ENCODE measurements around the gene TMEM235. TPM values are rescaled to one million over a fixed set of nuclear protein-coding genes. Genes with fewer than 3 reads are reported as not detected.

Gene TMEM235
- total and polyA plus RNA-seq, 4 donors: 0.02 TPM; not detected in 3

DNA sequence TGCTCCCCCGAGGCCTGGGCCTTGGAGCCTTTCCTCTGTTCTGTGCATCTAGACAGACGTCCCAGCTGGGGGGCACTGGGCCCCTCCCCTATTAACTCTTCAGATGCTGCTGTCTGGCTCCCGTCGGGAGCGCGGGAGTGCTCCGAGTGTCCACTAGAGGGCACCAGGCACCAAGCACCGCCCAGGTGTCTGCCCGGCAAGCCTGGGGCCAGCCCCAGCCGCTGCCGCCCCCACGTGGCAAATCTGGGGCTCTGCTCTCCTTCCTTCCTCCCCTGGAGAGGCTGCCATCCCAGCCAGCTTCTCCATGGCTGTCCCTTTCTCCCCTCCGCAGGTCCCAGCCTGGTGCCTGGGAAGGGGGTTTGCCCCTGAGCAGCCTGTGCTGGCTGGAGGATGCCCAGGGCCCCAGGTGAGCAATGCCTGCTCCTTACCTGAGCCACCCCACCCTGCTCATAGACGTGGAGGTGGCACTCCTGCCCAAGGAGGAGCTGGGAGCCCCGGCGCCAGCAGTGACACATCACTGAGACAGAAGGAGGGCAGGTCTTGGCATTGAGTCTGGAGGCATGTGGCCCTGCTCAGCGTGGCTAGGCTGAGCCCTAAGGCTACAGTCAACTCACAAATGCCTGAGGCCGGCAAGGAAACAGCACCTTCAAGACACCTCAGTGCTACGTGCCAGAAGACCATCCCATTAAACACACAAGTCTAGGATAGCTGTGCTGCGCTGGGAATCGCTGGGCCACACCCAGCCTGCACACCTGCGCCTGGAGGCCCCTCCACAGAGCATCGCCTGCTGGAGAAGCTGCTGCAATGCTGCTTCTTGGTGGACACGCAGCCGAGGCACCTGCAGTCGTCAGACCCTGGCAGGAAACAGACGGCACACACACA lies 19.7 kb downstream of the TMEM235 start:
- H3K36me3 ChIP-seq (ENCODE audit: control insufficient read depth in 4 of 4, insufficient read depth in 3 of 4, low read depth in 1 of 4, low read length in 3 of 4): no peaks in the 10 kb centered on the region
- no peak overlapping the region for H3K27ac ChIP-seq (ENCODE audit: low read depth in 1 of 2, low read length in 2 of 2)
- WGBS: 26% methylated on average over 27 of the region's 27 CpGs
- DNase-seq (ENCODE audit: low spot score): peak; percentile 86
- H3K9me3 ChIP-seq (ENCODE audit: control insufficient read depth in 4 of 4, low read length in 3 of 4): no peaks in the 10 kb centered on the region
- no peak overlapping the region for H3K9ac ChIP-seq (ENCODE audit: low read depth in 1 of 2, low read length in 2 of 2)
- peak; percentile 98 for TF ChIP-seq CTCF (IDR thresholded peaks at IDR 0.05; ENCODE audit: low read depth, low read length, missing input control)
- TF ChIP-seq RXRA (IDR thresholded peaks at IDR 0.05): peak in 1 of 2 donors; percentile 35
- TF ChIP-seq EGR1 (IDR thresholded peaks at IDR 0.05; ENCODE audit: low read depth in 2 of 2): no peak
- TF ChIP-seq, protein P1, sequence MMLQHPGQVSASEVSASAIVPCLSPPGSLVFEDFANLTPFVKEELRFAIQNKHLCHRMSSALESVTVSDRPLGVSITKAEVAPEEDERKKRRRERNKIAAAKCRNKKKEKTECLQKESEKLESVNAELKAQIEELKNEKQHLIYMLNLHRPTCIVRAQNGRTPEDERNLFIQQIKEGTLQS (IDR thresholded peaks at IDR 0.05): no peak
- no peak for TF ChIP-seq ZBTB33 (IDR thresholded peaks at IDR 0.05)
- no peak for TF ChIP-seq JUND (IDR thresholded peaks at IDR 0.05)
- peak; percentile 99 for TF ChIP-seq RAD21 (IDR thresholded peaks at IDR 0.05)
- TF ChIP-seq NR2F2 (IDR thresholded peaks at IDR 0.05): peak; percentile 10
- peak; percentile 18 for TF ChIP-seq FOXA2 (IDR thresholded peaks at IDR 0.05)
- TF ChIP-seq HNF4G (IDR thresholded peaks at IDR 0.05): no peak
- TF ChIP-seq HNF4A (conservative IDR thresholded peaks at IDR 0.05): no peak
- TF ChIP-seq YY1 (IDR thresholded peaks at IDR 0.05): no peak
- no peak for TF ChIP-seq FOXA1 (IDR thresholded peaks at IDR 0.05)
- no peak for TF ChIP-seq GABPA (IDR thresholded peaks at IDR 0.05 in 1 of 2, conservative IDR thresholded peaks at IDR 0.05 in 1 of 2)
- TF ChIP-seq SP1 (IDR thresholded peaks at IDR 0.05): peak; percentile 14
- H3K4me1 ChIP-seq (ENCODE audit: control insufficient read depth in 4 of 4, insufficient read depth in 4 of 4, low read length in 3 of 4): peaks cover 0 to 15% (median 5%) of the 10 kb centered on the region in 4 donors
- no peaks in the 10 kb centered on the region for H3K27me3 ChIP-seq (ENCODE audit: control insufficient read depth in 4 of 4, insufficient read depth in 4 of 4, low read length in 3 of 4)
- no peak overlapping the region for H3K4me3 ChIP-seq (ENCODE audit: low read depth in 1 of 3, low read length in 3 of 3)

DNA sequence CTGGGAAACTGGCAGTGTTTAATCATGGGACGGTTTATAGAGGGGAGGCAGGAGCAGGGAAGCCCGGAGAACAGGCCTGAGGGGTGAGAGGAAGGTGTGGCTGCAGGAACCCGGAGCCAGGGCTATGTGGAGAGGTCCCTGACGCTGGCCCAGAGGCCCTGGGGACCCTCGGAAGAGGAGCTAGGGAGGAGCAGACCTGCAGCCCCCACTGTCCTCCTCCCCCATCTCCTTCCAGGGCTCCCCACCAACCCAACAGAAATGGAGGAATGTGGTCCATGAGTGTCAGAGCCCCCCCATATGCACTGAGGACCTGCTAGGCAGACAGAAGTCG lies 20.3 kb downstream of the TMEM235 start:
- no peaks in the 10 kb centered on the region for H3K27me3 ChIP-seq (ENCODE audit: control insufficient read depth in 4 of 4, insufficient read depth in 4 of 4, low read length in 3 of 4)
- H3K27ac ChIP-seq (ENCODE audit: low read depth in 1 of 2, low read length in 2 of 2): no peak overlapping the region
- no peaks in the 10 kb centered on the region for H3K36me3 ChIP-seq (ENCODE audit: control insufficient read depth in 4 of 4, insufficient read depth in 3 of 4, low read depth in 1 of 4, low read length in 3 of 4)
- WGBS: 58% methylated on average over 6 of the region's 6 CpGs
- no peak overlapping the region for H3K4me3 ChIP-seq (ENCODE audit: low read depth in 1 of 3, low read length in 3 of 3)
- no peak for DNase-seq (ENCODE audit: low spot score)
- peaks cover 0 to 20% (median 5%) of the 10 kb centered on the region in 4 donors for H3K4me1 ChIP-seq (ENCODE audit: control insufficient read depth in 4 of 4, insufficient read depth in 4 of 4, low read length in 3 of 4)
- H3K9ac ChIP-seq (ENCODE audit: low read depth in 1 of 2, low read length in 2 of 2): no peak overlapping the region
- no peaks in the 10 kb centered on the region for H3K9me3 ChIP-seq (ENCODE audit: control insufficient read depth in 4 of 4, low read length in 3 of 4)
- TF ChIP-seq, protein P2, sequence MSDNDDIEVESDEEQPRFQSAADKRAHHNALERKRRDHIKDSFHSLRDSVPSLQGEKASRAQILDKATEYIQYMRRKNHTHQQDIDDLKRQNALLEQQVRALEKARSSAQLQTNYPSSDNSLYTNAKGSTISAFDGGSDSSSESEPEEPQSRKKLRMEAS (IDR thresholded peaks at IDR 0.05): no peak
- TF ChIP-seq REST (IDR thresholded peaks at IDR 0.05) (no peak), JUND (IDR thresholded peaks at IDR 0.05) (no peak), ZBTB33 (IDR thresholded peaks at IDR 0.05) (no peak), CTCF (IDR thresholded peaks at IDR 0.05; ENCODE audit: low read depth, low read length, missing input control) (no peak), RAD21 (IDR thresholded peaks at IDR 0.05) (no peak), FOXA2 (IDR thresholded peaks at IDR 0.05) (no peak), TAF1 (conservative IDR thresholded peaks at IDR 0.05) (no peak), NR2F2 (IDR thresholded peaks at IDR 0.05) (no peak), RXRA (IDR thresholded peaks at IDR 0.05) (no peak), SP1 (IDR thresholded peaks at IDR 0.05) (no peak)
- TF ChIP-seq, protein P1 (IDR thresholded peaks at IDR 0.05): no peak

Measured in liver (tissue), 9 donors.